ENCODE data around the gene TAMALIN.
A peak's percentile ranks its signal among the peaks of the same experiment; 100 is the strongest.

The TAMALIN gene

DNA sequence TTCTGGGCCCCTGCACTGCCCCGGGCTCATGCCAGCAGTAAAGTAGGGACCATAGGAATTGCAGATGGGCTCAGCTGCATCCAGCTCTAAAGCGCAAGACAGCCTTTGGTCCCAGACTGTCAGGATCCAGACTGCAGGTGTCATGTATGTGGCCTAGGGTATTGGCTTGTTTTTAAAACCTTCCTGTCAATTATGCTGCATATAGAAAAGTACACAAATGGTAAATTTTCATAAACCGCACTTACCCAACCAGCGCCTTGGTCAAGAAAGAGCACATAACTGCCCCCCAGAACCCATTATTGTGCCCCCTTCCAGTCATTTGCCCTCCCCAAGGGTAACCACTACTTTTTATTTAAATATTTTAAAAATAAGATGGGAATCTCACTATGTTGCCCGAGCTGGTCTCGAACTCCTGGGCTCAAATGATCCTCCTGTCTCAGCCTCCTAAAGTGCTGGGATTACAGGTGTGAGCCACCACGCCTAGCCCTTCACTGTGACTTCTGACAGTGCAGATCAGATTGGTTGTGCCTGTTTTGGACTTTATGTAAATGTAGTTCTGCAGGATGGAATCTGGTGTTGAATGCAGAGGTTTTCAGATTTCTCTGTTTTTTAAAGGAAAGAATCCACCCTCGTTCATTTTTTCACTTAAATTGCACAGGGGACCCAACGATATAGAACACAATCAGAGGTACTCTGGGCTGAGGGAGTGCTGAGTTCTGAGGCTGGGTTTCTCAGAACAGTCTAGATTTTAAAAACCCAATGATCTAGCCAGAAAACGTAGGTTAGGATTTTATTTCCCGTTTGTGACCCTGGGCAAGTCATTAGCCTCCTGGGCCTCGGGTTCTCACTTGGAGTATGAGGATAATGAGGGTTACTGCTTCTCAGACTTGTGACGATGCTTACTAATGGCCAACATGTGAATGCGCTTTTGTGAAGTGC lies 51.2 kb downstream of the TAMALIN start:
- H3K4me1 ChIP-seq (ENCODE audit: control insufficient read depth, insufficient read depth, low read length, unreplicated experiment) = no peaks in the 10 kb centered on the region
- no peak overlapping the region for H3K27ac ChIP-seq (ENCODE audit: low read depth, low read length)
- H3K4me3 ChIP-seq (ENCODE audit: low read depth, low read length) = no peak overlapping the region
- no peaks in the 10 kb centered on the region for H3K79me2 ChIP-seq (ENCODE audit: control insufficient read depth, insufficient read depth, low read length, unreplicated experiment)
- H2AFZ ChIP-seq (ENCODE audit: low read length, unreplicated experiment) = no peak overlapping the region
- H3K27me3 ChIP-seq (ENCODE audit: insufficient read depth, low read length) = no peaks in the 10 kb centered on the region
- no peaks in the 10 kb centered on the region for H3K36me3 ChIP-seq (ENCODE audit: insufficient read depth, low read length)

DNA sequence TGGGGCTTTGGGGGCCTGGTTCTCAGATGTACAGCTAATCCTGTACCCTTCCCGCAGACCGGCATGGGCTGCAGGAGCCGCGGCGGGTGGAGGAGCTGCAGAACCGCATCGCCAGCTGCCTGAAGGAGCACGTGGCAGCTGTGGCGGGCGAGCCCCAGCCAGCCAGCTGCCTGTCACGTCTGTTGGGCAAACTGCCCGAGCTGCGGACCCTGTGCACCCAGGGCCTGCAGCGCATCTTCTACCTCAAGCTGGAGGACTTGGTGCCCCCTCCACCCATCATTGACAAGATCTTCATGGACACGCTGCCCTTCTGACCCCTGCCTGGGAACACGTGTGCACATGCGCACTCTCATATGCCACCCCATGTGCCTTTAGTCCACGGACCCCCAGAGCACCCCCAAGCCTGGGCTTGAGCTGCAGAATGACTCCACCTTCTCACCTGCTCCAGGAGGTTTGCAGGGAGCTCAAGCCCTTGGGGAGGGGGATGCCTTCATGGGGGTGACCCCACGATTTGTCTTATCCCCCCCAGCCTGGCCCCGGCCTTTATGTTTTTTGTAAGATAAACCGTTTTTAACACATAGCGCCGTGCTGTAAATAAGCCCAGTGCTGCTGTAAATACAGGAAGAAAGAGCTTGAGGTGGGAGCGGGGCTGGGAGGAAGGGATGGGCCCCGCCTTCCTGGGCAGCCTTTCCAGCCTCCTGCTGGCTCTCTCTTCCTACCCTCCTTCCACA lies 52.0 kb downstream of the TAMALIN start:
- peaks cover 8% of the 10 kb centered on the region for H3K4me1 ChIP-seq (ENCODE audit: control insufficient read depth, insufficient read depth, low read length, unreplicated experiment)
- no peak overlapping the region for H3K4me3 ChIP-seq (ENCODE audit: low read depth, low read length)
- no peak overlapping the region for H3K27ac ChIP-seq (ENCODE audit: low read depth, low read length)
- H3K79me2 ChIP-seq (ENCODE audit: control insufficient read depth, insufficient read depth, low read length, unreplicated experiment) = no peaks in the 10 kb centered on the region
- H3K36me3 ChIP-seq (ENCODE audit: insufficient read depth, low read length) = no peaks in the 10 kb centered on the region
- no peaks in the 10 kb centered on the region for H3K27me3 ChIP-seq (ENCODE audit: insufficient read depth, low read length)
- H2AFZ ChIP-seq (ENCODE audit: low read length, unreplicated experiment) = no peak overlapping the region

DNA sequence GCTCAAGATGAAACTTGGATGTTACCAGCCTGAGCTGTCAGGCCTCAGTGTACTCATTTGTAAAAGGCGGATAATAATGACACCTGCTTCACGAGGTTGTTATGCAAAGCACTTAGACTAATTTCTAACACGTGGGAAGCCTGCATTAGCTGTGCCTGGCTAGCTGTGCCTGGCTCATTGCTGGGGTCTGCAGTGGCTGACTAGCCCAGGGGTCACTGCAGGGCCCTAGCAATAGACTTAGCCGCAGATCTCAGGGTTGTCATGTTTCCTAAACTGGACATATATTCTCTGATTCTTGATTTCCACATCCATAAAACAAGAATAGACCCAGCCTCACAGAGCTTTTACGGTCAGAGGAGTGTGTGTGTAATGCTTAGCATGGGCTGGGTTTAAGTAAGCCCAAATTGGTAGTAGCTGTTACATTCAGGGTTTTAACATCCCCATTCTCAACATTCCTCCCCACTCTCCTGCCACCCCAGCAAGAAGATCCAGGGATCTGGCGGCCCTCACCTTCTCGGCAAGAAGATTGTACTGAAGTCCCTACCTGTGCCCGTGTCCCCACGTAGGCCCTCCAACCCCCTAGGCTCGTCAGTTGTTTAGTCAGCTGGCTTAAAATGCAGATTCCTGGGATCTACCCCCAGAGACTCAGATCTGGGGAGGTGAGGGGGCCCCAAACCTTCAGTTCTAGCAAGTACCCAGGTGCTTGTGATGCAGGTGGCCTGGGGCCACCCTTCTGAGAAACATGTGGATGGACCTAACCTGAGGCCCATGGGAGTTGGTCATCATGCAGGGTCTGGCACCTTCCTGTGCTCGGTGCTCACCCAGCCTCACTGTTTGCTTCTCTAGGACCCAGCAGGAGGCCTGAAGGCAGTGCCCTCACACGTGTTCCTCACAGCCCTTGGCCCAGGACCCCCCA lies 53.1 kb downstream of the TAMALIN start:
- H3K4me1 ChIP-seq (ENCODE audit: control insufficient read depth, insufficient read depth, low read length, unreplicated experiment) = peaks cover 19% of the 10 kb centered on the region
- H2AFZ ChIP-seq (ENCODE audit: low read length, unreplicated experiment) = no peak overlapping the region
- no peak overlapping the region for H3K27ac ChIP-seq (ENCODE audit: low read depth, low read length)
- H3K79me2 ChIP-seq (ENCODE audit: control insufficient read depth, insufficient read depth, low read length, unreplicated experiment) = no peaks in the 10 kb centered on the region
- H3K4me3 ChIP-seq (ENCODE audit: low read depth, low read length) = no peak overlapping the region
- no peaks in the 10 kb centered on the region for H3K36me3 ChIP-seq (ENCODE audit: insufficient read depth, low read length)
- H3K27me3 ChIP-seq (ENCODE audit: insufficient read depth, low read length) = no peaks in the 10 kb centered on the region

DNA sequence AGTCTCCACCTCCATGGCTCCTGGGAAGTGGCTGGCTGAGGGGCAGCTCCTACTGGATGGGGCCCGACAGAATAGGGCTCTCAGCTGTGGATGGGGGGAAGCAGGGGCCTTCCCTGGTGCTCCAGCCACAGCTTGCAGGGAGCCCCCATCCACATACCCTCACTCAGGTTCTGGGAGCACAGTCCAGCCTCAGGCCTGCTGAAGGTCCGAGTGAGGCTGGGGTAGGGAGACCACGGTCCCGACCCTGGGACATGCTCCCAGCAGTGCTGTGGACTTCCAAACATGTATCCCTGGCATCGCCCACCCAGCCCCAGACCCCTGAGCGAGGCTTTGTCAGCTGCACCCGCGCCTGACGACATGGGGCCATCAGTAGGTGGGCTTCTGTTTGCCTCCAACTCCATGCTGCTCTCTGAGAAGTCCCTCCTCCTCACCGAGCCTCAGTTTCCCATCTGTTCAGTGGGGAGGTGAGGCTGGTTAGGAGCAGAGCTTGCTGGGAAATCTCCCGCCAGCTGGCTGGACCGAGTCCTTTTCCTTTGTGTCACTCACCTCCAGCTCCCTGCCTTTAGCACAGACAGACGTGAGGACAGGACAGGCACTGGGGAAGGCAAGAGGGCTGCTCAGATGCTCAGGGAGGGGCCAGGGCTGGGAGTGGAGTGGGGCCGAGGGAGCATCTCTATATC lies 53.9 kb downstream of the TAMALIN start:
- no peaks in the 10 kb centered on the region for H3K79me2 ChIP-seq (ENCODE audit: control insufficient read depth, insufficient read depth, low read length, unreplicated experiment)
- no peak overlapping the region for H3K4me3 ChIP-seq (ENCODE audit: low read depth, low read length)
- H3K36me3 ChIP-seq (ENCODE audit: insufficient read depth, low read length) = no peaks in the 10 kb centered on the region
- no peak overlapping the region for H2AFZ ChIP-seq (ENCODE audit: low read length, unreplicated experiment)
- no peak overlapping the region for H3K27ac ChIP-seq (ENCODE audit: low read depth, low read length)
- no peaks in the 10 kb centered on the region for H3K27me3 ChIP-seq (ENCODE audit: insufficient read depth, low read length)
- peaks cover 22% of the 10 kb centered on the region for H3K4me1 ChIP-seq (ENCODE audit: control insufficient read depth, insufficient read depth, low read length, unreplicated experiment)

DNA sequence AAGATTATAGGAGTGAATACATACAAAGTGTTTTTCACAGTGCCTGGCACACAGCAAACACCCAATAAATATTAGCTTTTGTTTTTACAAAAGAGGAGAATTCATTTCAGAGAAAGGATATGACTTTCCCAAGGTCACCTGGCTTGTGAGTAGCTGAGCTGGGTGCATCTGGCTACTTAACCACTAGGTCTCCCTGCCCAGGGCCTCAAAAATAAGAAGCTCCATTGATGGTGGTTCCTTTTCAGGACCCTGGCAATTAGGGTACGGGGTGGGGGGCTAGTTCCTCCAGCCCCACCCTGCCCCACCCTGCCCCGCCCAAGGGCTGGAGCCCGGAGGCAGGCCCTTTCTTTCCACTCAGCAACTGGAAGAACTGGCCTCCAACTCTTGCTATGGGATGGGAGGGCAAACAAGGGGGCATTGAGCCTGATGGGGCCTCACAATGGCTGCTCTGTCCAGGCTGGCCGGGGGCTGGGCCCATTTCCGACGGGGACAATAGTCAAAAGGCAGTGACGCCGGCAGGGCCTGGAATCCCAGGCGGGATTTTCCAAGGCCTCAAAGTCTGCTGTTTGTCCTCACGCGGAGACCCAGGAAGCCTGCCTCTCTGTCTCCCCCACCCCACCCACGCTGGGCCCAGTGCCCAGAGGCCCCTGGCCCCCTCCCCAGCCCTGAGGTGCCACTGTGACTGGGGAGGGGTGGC lies 54.9 kb downstream of the TAMALIN start:
- Histone ChIP-seq H3K36me3 (ENCODE audit: insufficient read depth, low read length) (no peaks in the 10 kb centered on the region), H3K27me3 (ENCODE audit: insufficient read depth, low read length) (no peaks in the 10 kb centered on the region), H3K4me3 (ENCODE audit: low read depth, low read length) (no peak overlapping the region), H3K27ac (ENCODE audit: low read depth, low read length) (no peak overlapping the region), H2AFZ (ENCODE audit: low read length, unreplicated experiment) (no peak overlapping the region), H3K79me2 (ENCODE audit: control insufficient read depth, insufficient read depth, low read length, unreplicated experiment) (no peaks in the 10 kb centered on the region), H3K4me1 (ENCODE audit: control insufficient read depth, insufficient read depth, low read length, unreplicated experiment) (peaks cover 29% of the 10 kb centered on the region)

DNA sequence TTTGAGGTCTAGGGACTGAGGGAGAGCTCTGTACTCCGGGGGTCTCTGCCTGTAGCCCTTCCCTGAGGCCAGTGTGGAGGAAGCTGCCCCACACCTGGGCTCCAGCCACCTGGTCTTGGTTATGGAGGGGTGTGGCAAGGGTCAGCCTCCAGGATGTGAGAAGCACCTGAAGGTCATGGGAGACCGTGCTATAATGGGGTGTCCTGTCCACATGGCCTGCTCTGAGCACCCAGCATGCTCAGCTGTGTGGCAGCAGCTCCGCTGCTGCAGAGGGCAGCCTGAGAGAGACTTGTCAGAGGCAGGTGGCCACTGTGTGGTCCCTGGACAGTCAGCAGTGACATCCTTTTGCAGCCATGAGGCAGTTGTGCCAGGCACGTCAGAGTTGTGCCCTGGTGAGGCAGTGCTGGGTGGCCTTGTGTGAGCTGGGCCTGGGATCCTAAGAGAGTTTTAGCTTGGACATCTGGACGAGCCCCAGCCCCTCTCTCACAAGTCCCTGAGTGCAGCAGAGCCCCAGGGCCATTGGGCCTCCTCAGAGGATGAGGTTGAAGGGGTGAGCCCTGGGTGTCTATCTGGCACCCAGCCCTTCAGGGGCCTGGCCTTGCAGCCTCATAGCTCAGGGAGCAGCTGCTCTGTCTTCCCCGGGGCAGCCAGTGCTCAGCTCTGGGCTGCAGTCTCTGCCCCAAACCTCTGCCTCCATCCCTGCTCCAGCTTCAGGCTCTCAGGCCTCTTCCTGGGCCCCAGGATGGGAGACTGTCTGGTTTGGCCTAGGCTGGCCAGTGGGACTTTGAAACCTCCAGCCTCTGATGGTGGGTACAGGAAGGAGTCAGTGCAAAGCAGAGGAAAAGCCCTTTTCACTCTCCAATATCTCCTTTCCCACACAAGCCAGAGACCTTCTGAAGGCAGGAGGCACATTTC lies 55.7 kb downstream of the TAMALIN start:
- H3K27ac ChIP-seq (ENCODE audit: low read depth, low read length) = peak overlapping the region; percentile 90; the same call in 1 of the 2 replicates
- no peaks in the 10 kb centered on the region for H3K79me2 ChIP-seq (ENCODE audit: control insufficient read depth, insufficient read depth, low read length, unreplicated experiment)
- H3K4me3 ChIP-seq (ENCODE audit: low read depth, low read length) = no peak overlapping the region
- H3K36me3 ChIP-seq (ENCODE audit: insufficient read depth, low read length) = no peaks in the 10 kb centered on the region
- no peaks in the 10 kb centered on the region for H3K27me3 ChIP-seq (ENCODE audit: insufficient read depth, low read length)
- H3K4me1 ChIP-seq (ENCODE audit: control insufficient read depth, insufficient read depth, low read length, unreplicated experiment) = peaks cover 34% of the 10 kb centered on the region
- no peak overlapping the region for H2AFZ ChIP-seq (ENCODE audit: low read length, unreplicated experiment)

DNA sequence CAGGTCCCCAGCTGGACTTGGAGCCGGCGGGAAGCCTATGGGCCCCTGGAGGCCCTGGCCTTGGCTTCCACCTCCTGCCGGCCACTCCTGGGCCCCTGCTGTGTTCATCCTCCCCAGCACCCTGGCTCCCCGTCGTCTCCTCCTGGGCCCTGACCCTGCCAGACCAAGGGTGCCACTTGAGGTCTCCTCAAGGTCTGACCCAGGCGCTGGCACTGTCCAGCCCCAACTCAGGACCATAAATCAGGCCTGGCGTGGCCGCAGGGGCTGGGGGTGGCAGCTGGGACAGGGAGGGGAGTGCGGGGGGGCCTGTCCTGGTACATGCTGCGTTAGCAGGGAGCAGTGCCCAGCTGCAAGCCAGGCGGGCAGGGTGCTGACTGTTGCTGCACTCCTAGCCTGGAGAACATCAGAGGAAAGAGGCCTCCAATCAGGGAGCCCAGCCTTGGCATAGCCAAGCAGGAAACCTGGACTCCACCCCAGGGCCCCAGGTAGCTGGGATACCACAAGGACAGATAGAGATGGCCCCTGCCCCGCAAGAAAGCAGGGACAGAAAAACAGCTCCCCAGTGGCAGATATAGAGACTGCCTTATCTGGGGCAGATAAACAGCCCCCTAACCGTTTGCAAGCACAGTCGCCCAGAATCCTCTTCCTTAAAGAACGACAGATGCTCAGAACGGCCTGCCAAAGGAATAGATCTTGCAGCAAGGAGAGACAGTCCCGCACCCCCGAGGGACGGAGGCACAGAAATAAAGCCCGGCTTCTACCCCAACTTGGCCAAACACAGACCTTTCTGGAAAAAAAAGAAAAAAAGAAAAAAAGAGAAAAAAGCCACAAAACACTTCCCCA lies 56.6 kb downstream of the TAMALIN start:
- Histone ChIP-seq H3K27ac (ENCODE audit: low read depth, low read length) (peak overlapping the region; percentile 90), H3K79me2 (ENCODE audit: control insufficient read depth, insufficient read depth, low read length, unreplicated experiment) (no peaks in the 10 kb centered on the region), H3K36me3 (ENCODE audit: insufficient read depth, low read length) (no peaks in the 10 kb centered on the region), H2AFZ (ENCODE audit: low read length, unreplicated experiment) (no peak overlapping the region), H3K4me1 (ENCODE audit: control insufficient read depth, insufficient read depth, low read length, unreplicated experiment) (peaks cover 34% of the 10 kb centered on the region), H3K27me3 (ENCODE audit: insufficient read depth, low read length) (no peaks in the 10 kb centered on the region), H3K4me3 (ENCODE audit: low read depth, low read length) (no peak overlapping the region)

DNA sequence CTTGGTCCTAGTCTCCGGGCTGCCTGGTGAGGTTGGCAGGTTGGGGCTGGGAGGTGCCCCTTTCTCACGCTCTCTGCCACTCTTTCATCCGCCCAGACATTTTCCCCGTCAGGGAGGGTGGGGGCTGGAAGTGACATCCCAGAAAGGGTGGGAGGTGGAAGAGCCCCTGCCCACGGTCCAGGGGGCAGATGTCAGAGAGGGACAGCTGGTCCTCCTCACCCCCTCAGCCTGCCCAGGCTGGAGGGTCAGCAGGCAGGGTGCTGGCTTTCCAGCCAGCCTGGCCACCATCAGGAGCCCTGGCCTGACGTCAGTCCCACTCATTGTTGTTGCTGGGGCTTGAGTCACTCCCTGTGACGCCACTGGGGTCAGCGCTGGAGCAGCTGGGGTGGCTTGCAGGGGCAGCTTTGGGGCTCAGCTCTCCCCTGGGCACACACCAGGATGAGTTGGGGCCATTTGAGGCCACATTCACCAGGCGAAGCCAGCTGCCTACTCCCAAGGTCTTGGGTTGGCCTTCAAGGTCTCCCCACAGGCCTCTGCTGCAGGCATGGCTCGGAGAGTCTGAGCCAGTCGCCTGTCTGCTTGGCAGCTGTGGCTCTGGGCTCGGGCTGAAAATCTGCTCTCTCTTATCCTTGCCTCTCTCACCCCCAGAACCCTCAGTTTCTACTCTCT lies 57.4 kb downstream of the TAMALIN start:
- no peaks in the 10 kb centered on the region for H3K36me3 ChIP-seq (ENCODE audit: insufficient read depth, low read length)
- peak overlapping the region; percentile 90 for H3K27ac ChIP-seq (ENCODE audit: low read depth, low read length)
- peaks cover 36% of the 10 kb centered on the region for H3K4me1 ChIP-seq (ENCODE audit: control insufficient read depth, insufficient read depth, low read length, unreplicated experiment)
- no peaks in the 10 kb centered on the region for H3K27me3 ChIP-seq (ENCODE audit: insufficient read depth, low read length)
- no peaks in the 10 kb centered on the region for H3K79me2 ChIP-seq (ENCODE audit: control insufficient read depth, insufficient read depth, low read length, unreplicated experiment)
- H2AFZ ChIP-seq (ENCODE audit: low read length, unreplicated experiment) = no peak overlapping the region
- H3K4me3 ChIP-seq (ENCODE audit: low read depth, low read length) = no peak overlapping the region
